ENCODE measurements around the gene PCNX2.

Gene PCNX2

GRCh38 chr1:233064988-233065387 is 230.5 kb downstream of the PCNX2 start:
- DNase-seq (ENCODE audit: low read depth): no peak
- no peak overlapping the region for H3K4me3 ChIP-seq (ENCODE audit: low read depth, low read length)
- TF ChIP-seq, protein P1, sequence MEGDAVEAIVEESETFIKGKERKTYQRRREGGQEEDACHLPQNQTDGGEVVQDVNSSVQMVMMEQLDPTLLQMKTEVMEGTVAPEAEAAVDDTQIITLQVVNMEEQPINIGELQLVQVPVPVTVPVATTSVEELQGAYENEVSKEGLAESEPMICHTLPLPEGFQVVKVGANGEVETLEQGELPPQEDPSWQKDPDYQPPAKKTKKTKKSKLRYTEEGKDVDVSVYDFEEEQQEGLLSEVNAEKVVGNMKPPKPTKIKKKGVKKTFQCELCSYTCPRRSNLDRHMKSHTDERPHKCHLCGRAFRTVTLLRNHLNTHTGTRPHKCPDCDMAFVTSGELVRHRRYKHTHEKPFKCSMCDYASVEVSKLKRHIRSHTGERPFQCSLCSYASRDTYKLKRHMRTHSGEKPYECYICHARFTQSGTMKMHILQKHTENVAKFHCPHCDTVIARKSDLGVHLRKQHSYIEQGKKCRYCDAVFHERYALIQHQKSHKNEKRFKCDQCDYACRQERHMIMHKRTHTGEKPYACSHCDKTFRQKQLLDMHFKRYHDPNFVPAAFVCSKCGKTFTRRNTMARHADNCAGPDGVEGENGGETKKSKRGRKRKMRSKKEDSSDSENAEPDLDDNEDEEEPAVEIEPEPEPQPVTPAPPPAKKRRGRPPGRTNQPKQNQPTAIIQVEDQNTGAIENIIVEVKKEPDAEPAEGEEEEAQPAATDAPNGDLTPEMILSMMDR (IDR thresholded peaks at IDR 0.05; ENCODE audit: control insufficient read depth, extremely low read depth, insufficient read depth): no peak

- no peak overlapping the region for H3K4me3 ChIP-seq (ENCODE audit: low read depth, low read length)
- no peak for DNase-seq (ENCODE audit: low read depth)
- TF ChIP-seq, protein P1 (IDR thresholded peaks at IDR 0.05; ENCODE audit: control insufficient read depth, extremely low read depth, insufficient read depth): no peak
These were observed 232.1 kb downstream of the PCNX2 start for GRCh38 chr1:233063462-233063861.

DNA sequence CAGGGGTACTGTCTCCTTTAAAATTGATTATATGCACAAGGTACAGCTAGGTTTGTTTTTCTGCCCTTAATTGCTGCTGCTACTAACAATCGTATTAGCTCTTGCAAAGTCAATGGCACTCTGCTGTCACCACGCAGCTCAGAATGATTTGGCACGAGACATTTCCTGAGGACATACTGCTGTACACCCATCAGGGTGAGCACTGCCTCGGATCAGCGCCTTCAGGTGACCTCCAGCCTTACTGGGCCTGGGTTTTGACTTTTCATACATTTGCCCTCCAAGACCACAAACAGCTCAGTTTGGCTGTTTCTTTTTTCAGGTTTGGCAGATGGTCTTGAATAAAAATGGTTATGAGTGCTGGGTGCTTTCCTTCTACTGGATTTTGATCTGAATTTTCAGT is 234.3 kb downstream of the PCNX2 start:
- DNase-seq (ENCODE audit: low read depth): no peak
- TF ChIP-seq, protein P1 (IDR thresholded peaks at IDR 0.05; ENCODE audit: control insufficient read depth, extremely low read depth, insufficient read depth): no peak
- H3K4me3 ChIP-seq (ENCODE audit: low read depth, low read length): no peak overlapping the region

DNA sequence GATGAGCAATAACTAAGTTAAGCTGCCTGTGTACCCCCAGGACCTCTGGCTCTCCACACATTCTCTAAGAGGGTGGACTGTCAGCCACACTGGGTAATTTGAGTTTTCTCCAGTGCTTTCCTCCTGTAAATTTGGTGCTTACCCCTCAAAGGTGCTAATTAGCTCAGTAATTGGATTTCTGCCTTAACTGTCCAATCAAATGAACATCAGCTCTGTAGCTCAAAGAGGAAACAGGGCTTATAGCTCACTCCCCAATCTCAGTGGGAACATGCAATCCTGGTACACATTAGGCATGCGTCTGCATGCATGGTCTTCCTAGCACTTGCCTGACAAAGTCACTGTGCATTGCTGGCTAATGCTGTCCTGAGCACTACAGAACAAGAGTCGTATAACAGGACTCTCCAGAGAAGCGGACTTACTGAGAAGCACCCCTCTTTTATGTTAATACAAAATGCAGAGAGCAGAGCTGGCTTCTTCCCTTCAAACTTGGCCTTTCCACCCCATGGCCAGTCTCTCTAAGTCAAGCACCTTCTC is 235.0 kb downstream of the PCNX2 start:
- H3K4me3 ChIP-seq (ENCODE audit: low read depth, low read length): no peak overlapping the region
- DNase-seq (ENCODE audit: low read depth): no peak
- TF ChIP-seq, protein P1 (IDR thresholded peaks at IDR 0.05; ENCODE audit: control insufficient read depth, extremely low read depth, insufficient read depth): no peak

DNA sequence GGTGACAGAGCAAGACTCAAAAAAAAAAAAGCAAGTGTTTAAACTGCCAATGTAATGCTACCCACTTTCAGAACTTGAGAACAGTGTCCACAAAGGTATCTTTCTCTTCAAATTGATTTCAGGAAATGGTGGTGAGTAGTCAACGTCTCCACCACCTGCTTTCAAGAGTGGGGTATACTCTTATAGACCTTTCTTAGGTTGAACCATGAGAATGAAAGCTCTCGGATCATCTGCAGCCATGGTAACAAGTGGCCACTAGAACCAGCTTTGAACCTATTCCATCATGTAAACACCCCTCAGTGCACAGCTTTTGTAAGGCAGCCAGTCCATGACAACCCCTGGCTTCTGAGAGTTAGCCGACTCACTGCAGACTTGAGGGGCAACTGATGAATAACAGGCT is 237.7 kb downstream of the PCNX2 start:
- no peak for DNase-seq (ENCODE audit: low read depth)
- H3K4me3 ChIP-seq (ENCODE audit: low read depth, low read length): no peak overlapping the region
- TF ChIP-seq, protein P1 (IDR thresholded peaks at IDR 0.05; ENCODE audit: control insufficient read depth, extremely low read depth, insufficient read depth): no peak

DNA sequence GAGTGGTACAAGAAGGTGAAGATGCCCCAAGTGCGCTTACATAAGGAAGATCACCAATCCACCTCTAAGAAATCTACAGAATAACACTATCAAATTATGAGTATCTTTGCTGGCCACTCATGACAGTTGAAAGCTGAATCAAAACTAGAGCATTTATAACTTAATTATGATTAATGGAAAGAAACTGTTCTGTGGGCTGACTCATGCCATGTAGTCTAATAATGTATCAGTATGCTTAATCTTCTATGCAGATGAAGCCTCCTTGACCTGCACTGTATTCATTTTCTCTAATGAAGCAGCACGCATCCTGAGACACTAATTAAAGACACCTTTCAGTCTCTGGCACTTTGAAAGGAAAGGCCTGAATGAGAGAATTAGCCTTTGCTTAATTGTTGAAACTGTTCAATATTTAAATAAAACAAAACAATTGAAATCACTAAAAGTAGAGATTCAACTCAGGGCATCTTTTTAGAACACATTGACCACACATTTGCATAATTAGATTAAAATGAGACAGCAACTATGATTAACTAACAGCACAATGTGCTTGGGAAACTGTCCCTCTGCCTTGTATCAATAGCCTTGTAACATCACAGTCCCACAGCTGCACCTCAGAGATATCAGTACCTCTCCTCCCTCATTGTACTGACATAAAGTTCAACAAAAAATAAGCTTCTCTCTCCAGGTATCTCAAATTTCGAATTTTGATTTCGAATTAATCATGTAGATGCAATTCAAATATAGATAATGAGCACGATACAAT is 239.5 kb downstream of the PCNX2 start:
- TF ChIP-seq, protein P1 (IDR thresholded peaks at IDR 0.05; ENCODE audit: control insufficient read depth, extremely low read depth, insufficient read depth): no peak
- DNase-seq (ENCODE audit: low read depth): no peak

GRCh38 chr1:233045588-233045987 is 249.9 kb downstream of the PCNX2 start:
- TF ChIP-seq, protein P1 (IDR thresholded peaks at IDR 0.05; ENCODE audit: control insufficient read depth, extremely low read depth, insufficient read depth): no peak
- DNase-seq (ENCODE audit: low read depth): no peak
- no peak overlapping the region for H3K4me3 ChIP-seq (ENCODE audit: low read depth, low read length)

More for the DNA sequence above, 239.5 kb downstream of the PCNX2 start:
- H3K4me3 ChIP-seq (ENCODE audit: low read depth, low read length): no peak overlapping the region
